ENCODE data around the gene ZNF512.
"Not testable (repeated sequence)": the region's sequence is repeated elsewhere in the genome, so short reads cannot be mapped to it uniquely, and the experiment has no call there.

ZNF512 gene

GRCh38 chr2:27582695-27583389 lies at the start of gene ZNF512:
TSS of gene ZNF512 (plus strand) at chr2:27583042. CDS start at chr2:27583113, 71 bp downstream.
- Histone ChIP-seq H3K9me3 (replicated peaks in 1 of 11) (peaks cover 39 to 69% (median 59%) of the 10 kb centered on the region in 11 experiments), H4K20me1 (peaks cover 0 to 21% (median 0%) of the 10 kb centered on the region in 11 experiments; a peak in 9 of 22 replicates), H3K4me1 (peaks cover 21 to 34% (median 28%) of the 10 kb centered on the region in 10 experiments), H3K27me3 (no peaks in the 10 kb centered on the region), H3K36me3 (peaks cover 8 to 35% (median 26%) of the 10 kb centered on the region in 11 experiments; a peak in 21 of 22 replicates), H3K9ac (peak within 1 kb of the TSS; percentile 80 to 88 (median 85)), H3K4me2 (peak within 1 kb of the TSS; percentile 80 to 98 (median 91)), H3K4me3 (peak within 1 kb of the TSS; percentile 70 to 89 (median 80)), H3K27ac (peak within 1 kb of the TSS; percentile 66 to 90 (median 86))
- TF ChIP-seq Cebpa-rat (IDR thresholded peaks at IDR 0.05), result no peak

GRCh38 chr2:27537287-27537686 lies 45.6 kb upstream of the ZNF512 start:
- H3K27me3 ChIP-seq, result no peaks in the 10 kb centered on the region
- H3K9ac ChIP-seq, result no peak overlapping the region
- no peak overlapping the region for H3K4me2 ChIP-seq
- no peaks in the 10 kb centered on the region for H3K4me1 ChIP-seq
- H4K20me1 ChIP-seq, result no peaks in the 10 kb centered on the region
- TF ChIP-seq Cebpa-rat (IDR thresholded peaks at IDR 0.05), result no peak
- no peak overlapping the region for H3K27ac ChIP-seq
- H3K36me3 ChIP-seq, result no peaks in the 10 kb centered on the region
- peaks cover 0 to 9% (median 5%) of the 10 kb centered on the region in 11 experiments; a peak in 5 of 22 replicates for H3K9me3 ChIP-seq (replicated peaks in 1 of 11)
- H3K4me3 ChIP-seq, result no peak overlapping the region

- not testable (repeated sequence) for H3K36me3 ChIP-seq; H3K4me3 ChIP-seq; H4K20me1 ChIP-seq; H3K9ac ChIP-seq; H3K4me1 ChIP-seq; H3K9me3 ChIP-seq (replicated peaks in 1 of 11); H3K4me2 ChIP-seq; H3K27me3 ChIP-seq; H3K27ac ChIP-seq
These were observed 43.9 kb upstream of the ZNF512 start for GRCh38 chr2:27538839-27539450.

DNA sequence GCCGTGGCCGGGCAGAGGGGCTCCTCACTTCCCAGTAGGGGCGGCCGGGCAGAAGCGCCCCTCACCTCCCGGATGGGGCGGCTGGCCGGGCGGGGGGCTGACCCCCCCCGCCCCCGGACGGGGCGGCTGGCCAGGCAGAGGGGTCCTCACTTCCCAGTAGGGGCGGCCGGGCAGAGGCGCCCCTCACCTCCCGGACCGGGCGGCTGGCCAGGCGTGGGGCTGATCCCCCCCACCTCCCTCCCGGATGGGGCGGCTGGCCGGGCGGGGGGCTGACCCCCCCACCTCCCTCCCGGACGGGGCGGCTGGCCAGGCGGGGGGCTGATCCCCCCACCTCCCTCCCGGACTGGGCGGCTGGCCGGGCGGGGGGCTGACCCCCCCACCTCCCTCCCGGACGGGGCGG lies 43.2 kb upstream of the ZNF512 start:
- H3K9me3 ChIP-seq (replicated peaks in 1 of 11); H3K27me3 ChIP-seq; H3K4me1 ChIP-seq: not testable (repeated sequence)

DNA sequence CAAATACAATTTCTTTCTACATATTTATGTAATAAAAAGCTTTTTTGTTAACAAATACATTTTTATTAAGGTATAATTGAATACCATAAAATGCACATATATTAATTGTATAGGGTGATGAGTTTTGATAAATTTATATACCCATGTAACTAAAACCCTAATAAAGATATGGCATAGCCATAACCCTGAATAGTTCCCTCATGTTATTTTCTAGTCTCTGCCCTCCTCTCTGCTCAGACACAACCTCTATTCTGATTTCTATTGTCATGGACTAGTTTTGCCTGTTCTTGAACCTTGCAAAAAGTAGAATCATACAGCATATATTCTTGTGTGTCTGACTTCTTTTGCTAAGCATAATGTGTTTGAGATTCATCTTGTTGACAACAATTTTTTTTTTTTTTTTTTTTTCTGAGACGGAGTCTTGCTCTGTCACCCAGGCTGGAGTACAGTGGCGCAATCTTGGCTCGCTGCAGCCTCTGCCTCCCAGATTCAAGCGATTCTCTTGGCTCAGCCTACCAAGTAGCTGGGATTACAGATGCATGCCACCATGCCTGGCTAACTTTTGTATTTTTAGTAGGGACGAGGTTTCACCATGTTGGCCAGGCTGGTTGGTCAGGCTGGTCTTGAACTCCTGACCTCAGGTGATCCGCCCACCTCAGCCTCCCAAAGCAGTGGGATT lies 38.6 kb upstream of the ZNF512 start:
- Histone ChIP-seq H3K4me2 (no peak overlapping the region), H3K27ac (no peak overlapping the region), H3K27me3 (no peaks in the 10 kb centered on the region), H3K4me1 (no peaks in the 10 kb centered on the region), H4K20me1 (no peaks in the 10 kb centered on the region), H3K36me3 (no peaks in the 10 kb centered on the region), H3K4me3 (no peak overlapping the region), H3K9ac (no peak overlapping the region), H3K9me3 (replicated peaks in 1 of 11) (peaks cover 5 to 19% (median 11%) of the 10 kb centered on the region in 11 experiments; a peak in 12 of 22 replicates)
- no peak for TF ChIP-seq Cebpa-rat (IDR thresholded peaks at IDR 0.05)

More for the DNA sequence above, 43.2 kb upstream of the ZNF512 start:
- not testable (repeated sequence) for H4K20me1 ChIP-seq, H3K4me2 ChIP-seq, H3K4me3 ChIP-seq, H3K36me3 ChIP-seq, H3K9ac ChIP-seq, H3K27ac ChIP-seq

- Histone ChIP-seq H3K36me3 (no peaks in the 10 kb centered on the region), H3K4me2 (no peak overlapping the region), H3K27ac (no peak overlapping the region), H3K9me3 (replicated peaks in 1 of 11) (peaks cover 5 to 19% (median 11%) of the 10 kb centered on the region in 11 experiments; a peak in 12 of 22 replicates), H3K4me1 (no peaks in the 10 kb centered on the region), H3K27me3 (no peaks in the 10 kb centered on the region), H3K4me3 (no peak overlapping the region), H3K9ac (no peak overlapping the region), H4K20me1 (no peaks in the 10 kb centered on the region)
- TF ChIP-seq Cebpa-rat (IDR thresholded peaks at IDR 0.05), result no peak
These were observed 37.3 kb upstream of the ZNF512 start for GRCh38 chr2:27545348-27546141.

DNA sequence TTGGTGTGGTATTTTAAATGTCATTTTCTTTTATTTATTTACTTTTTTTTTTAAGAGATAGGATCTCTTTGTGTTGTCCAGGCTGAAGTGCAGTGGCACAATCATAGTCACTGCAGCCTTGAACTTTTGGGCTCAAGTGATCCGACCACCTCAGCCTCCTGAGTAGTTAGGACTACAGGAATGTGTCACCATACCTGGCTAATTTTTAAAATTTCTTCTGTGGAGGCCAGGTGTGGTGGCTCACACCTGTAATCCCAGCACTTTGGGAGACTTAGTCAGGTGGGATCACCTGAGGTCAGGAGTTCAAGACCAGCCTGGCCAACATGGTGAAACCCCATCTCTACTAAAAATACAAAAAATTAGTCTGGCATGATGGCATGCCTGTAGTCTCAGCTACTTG lies 33.5 kb upstream of the ZNF512 start:
- Histone ChIP-seq H4K20me1 (no peaks in the 10 kb centered on the region), H3K27me3 (no peaks in the 10 kb centered on the region), H3K9me3 (replicated peaks in 1 of 11) (peaks cover 0 to 12% (median 6%) of the 10 kb centered on the region in 11 experiments; a peak in 9 of 22 replicates), H3K27ac (no peak overlapping the region), H3K4me2 (no peak overlapping the region), H3K4me1 (no peaks in the 10 kb centered on the region), H3K9ac (no peak overlapping the region), H3K36me3 (no peaks in the 10 kb centered on the region), H3K4me3 (no peak overlapping the region)
- no peak for TF ChIP-seq Cebpa-rat (IDR thresholded peaks at IDR 0.05)

- no peaks in the 10 kb centered on the region for H3K36me3 ChIP-seq
- H3K4me2 ChIP-seq, result no peak overlapping the region
- H4K20me1 ChIP-seq, result no peaks in the 10 kb centered on the region
- peaks cover 0 to 6% (median 0%) of the 10 kb centered on the region in 11 experiments; a peak in 1 of 22 replicates for H3K9me3 ChIP-seq (replicated peaks in 1 of 11)
- TF ChIP-seq Cebpa-rat (IDR thresholded peaks at IDR 0.05), result no peak
- H3K27ac ChIP-seq, result no peak overlapping the region
- no peaks in the 10 kb centered on the region for H3K27me3 ChIP-seq
- H3K9ac ChIP-seq, result no peak overlapping the region
- no peaks in the 10 kb centered on the region for H3K4me1 ChIP-seq
- no peak overlapping the region for H3K4me3 ChIP-seq
These were observed 31.3 kb upstream of the ZNF512 start for GRCh38 chr2:27551514-27551913.

DNA sequence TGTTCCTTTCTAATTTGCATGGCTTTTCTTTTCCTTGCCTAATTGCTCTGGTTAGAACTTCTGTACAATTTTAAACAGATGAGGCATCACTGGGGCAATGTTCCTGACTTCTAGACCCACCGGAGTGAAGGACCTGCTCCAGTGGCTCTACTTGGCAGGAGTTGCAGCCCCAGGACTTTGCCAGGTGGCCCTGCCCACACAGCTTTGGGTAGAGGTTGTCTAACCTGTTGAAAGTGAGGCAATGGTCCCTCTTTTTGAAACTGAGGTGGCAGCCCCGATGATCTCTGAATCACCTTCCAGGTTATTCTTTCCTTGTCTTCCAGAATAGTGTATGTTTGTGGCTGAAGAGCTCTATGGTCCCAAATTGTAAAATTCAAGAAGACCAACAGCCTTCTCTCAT lies 29.9 kb upstream of the ZNF512 start:
- Histone ChIP-seq H3K4me3 (no peak overlapping the region), H3K27me3 (no peaks in the 10 kb centered on the region), H3K9me3 (replicated peaks in 1 of 11) (peaks cover 0 to 5% (median 0%) of the 10 kb centered on the region in 11 experiments; a peak in 1 of 22 replicates), H3K9ac (no peak overlapping the region), H3K4me1 (no peaks in the 10 kb centered on the region), H3K4me2 (no peak overlapping the region), H4K20me1 (no peaks in the 10 kb centered on the region), H3K27ac (no peak overlapping the region), H3K36me3 (no peaks in the 10 kb centered on the region)
- TF ChIP-seq Cebpa-rat (IDR thresholded peaks at IDR 0.05), result no peak

- not testable (repeated sequence) for H3K27me3 ChIP-seq; H3K9me3 ChIP-seq (replicated peaks in 1 of 11); H3K36me3 ChIP-seq; H4K20me1 ChIP-seq; H3K4me2 ChIP-seq; H3K27ac ChIP-seq; H3K4me3 ChIP-seq; H3K4me1 ChIP-seq; H3K9ac ChIP-seq
These were observed 28.4 kb upstream of the ZNF512 start for GRCh38 chr2:27554451-27554850.

Measured in BLaER1 treated with 17β-estradiol and CSF1 and Interleukin-3, amounts not matched to agents 10 nM and 100 nM (cell line).